Mucosa of stomach (tissue), 1 donor: Measurements from ENCODE around the gene PNPLA7.
A peak's percentile ranks its signal among the peaks of the same experiment; 100 is the strongest.
"Not testable (repeated sequence)": the region's sequence is repeated elsewhere in the genome, so short reads cannot be mapped to it uniquely, and the experiment has no call there.

Source experiments
- H3K27me3 ChIP-seq: one replicate; pipeline ENCODE4 v1.7.0; 2013; ENCODE audit warnings: mild to moderate bottlenecking, low read length; ENCODE audit not compliant: control insufficient read depth, insufficient read depth
- H3K36me3 ChIP-seq: one replicate; pipeline ENCODE4 v1.7.0; 2013; ENCODE audit warnings: low read length; ENCODE audit not compliant: control insufficient read depth, insufficient read depth
- H3K4me1 ChIP-seq: one replicate; pipeline ENCODE4 v1.7.0; 2013; ENCODE audit warnings: mild to moderate bottlenecking, low read length; ENCODE audit not compliant: control insufficient read depth, insufficient read depth
- H3K4me3 ChIP-seq: one replicate; pipeline ENCODE4 v1.7.0; 2013; ENCODE audit warnings: low read length
- H3K9ac ChIP-seq: one replicate; pipeline ENCODE4 v1.7.0; 2013; ENCODE audit warnings: mild to moderate bottlenecking, low read length, moderate library complexity
- H3K9me3 ChIP-seq: one replicate; pipeline ENCODE4 v1.7.0; 2013; ENCODE audit warnings: mild to moderate bottlenecking, low read length, moderate library complexity; ENCODE audit not compliant: control insufficient read depth
- donor health status: Pancreatic carcinoma.

Gene PNPLA7

DNA sequence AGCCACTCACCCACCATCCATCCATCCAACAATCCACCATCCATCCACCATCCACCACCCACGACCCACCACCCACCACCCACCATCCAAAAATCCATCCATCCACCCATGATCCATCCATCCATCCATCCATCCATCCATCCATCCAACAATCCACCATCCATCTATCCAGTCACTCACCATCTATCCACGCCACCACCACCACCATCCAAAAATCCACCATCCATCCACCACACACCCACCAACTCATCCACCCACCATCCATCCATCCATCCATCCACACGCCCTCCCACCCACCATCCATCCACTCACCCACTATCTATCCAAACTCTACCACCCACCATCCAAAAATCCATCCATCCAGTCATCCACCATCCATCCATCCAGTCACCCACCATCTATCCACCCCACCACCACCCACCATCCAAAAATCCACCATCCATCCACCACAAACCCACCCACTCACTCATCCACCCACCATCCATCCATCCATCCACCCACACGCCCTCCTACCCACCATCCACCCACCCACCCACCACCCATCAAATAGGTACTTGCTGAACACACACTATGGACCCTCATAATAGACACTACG lies 19.5 kb upstream of the PNPLA7 start:
- Histone ChIP-seq H3K27me3 (no peaks in the 10 kb centered on the region), H3K9me3 (no peaks in the 10 kb centered on the region), H3K9ac (no peak overlapping the region), H3K36me3 (no peaks in the 10 kb centered on the region), H3K4me3 (no peak overlapping the region), H3K4me1 (no peaks in the 10 kb centered on the region)

GRCh38 chr9:137568445-137568844 lies 18.2 kb upstream of the PNPLA7 start:
- H3K4me3 ChIP-seq, H3K9ac ChIP-seq, H3K27me3 ChIP-seq, H3K4me1 ChIP-seq, H3K36me3 ChIP-seq, H3K9me3 ChIP-seq: not testable (repeated sequence)

- Histone ChIP-seq H3K4me1 (no peaks in the 10 kb centered on the region), H3K4me3 (no peak overlapping the region), H3K9ac (no peak overlapping the region), H3K27me3 (no peaks in the 10 kb centered on the region), H3K9me3 (no peaks in the 10 kb centered on the region), H3K36me3 (no peaks in the 10 kb centered on the region)
Measured at GRCh38 chr9:137564817-137565411, 14.7 kb upstream of the PNPLA7 start.

- Histone ChIP-seq H3K4me1 (no peaks in the 10 kb centered on the region), H3K9ac (no peak overlapping the region), H3K27me3 (no peaks in the 10 kb centered on the region), H3K36me3 (no peaks in the 10 kb centered on the region), H3K4me3 (no peak overlapping the region), H3K9me3 (no peaks in the 10 kb centered on the region)
Measured at GRCh38 chr9:137564134-137564533, 13.9 kb upstream of the PNPLA7 start.

- Histone ChIP-seq H3K9me3 (no peaks in the 10 kb centered on the region), H3K4me1 (no peaks in the 10 kb centered on the region), H3K27me3 (no peaks in the 10 kb centered on the region), H3K4me3 (no peak overlapping the region), H3K36me3 (no peaks in the 10 kb centered on the region), H3K9ac (no peak overlapping the region)
Measured at GRCh38 chr9:137558127-137558526, 7.9 kb upstream of the PNPLA7 start.

DNA sequence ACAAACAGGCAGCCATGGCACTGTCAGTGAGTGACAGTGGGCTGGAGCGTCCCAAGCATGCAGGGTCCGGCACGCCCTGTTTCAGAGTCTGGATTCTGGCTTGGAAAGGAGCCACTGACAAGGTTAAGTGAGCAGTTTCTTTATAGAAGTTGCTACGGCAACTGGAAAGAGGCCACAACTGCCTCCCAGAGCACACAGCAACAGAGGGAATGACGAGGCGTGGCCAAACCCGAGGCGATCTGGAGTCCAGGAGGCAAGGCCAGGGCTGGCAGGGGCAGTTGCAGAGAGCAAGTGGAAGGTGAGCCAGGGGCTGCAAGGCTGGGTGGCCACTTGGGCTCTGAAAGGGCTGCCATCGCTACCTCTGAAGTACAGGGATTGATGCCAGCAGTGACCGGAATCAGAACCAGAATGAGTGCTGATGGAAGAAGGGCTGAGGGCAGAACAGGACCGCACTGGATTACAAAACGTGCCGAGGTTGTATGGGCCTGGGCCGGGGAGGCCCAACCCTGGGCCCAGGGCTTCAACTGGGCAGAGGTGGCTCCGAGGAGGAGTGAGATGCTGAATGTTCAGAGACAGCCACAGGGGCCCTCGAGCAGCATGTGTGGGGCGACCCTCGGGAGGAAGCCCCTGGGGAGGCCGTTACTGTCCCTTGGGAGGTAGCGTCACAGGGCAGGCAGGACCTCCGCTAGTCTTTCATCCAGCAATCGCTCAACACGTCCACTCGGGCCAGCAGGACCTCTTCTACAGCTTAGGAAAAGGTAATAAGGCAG lies 6.1 kb upstream of the PNPLA7 start:
- H3K9me3 ChIP-seq = no peaks in the 10 kb centered on the region
- H3K9ac ChIP-seq = no peak overlapping the region
- no peaks in the 10 kb centered on the region for H3K27me3 ChIP-seq
- peaks cover 6% of the 10 kb centered on the region for H3K4me1 ChIP-seq
- no peaks in the 10 kb centered on the region for H3K36me3 ChIP-seq
- no peak overlapping the region for H3K4me3 ChIP-seq

- no peak overlapping the region for H3K9ac ChIP-seq
- H3K9me3 ChIP-seq = no peaks in the 10 kb centered on the region
- H3K27me3 ChIP-seq = no peaks in the 10 kb centered on the region
- H3K4me1 ChIP-seq = peaks cover 8% of the 10 kb centered on the region
- no peak overlapping the region for H3K4me3 ChIP-seq
- no peaks in the 10 kb centered on the region for H3K36me3 ChIP-seq
Measured at GRCh38 chr9:137555179-137555578, 5.0 kb upstream of the PNPLA7 start.

- H3K36me3 ChIP-seq = no peaks in the 10 kb centered on the region
- H3K4me3 ChIP-seq = no peak overlapping the region
- H3K9ac ChIP-seq = no peak overlapping the region
- H3K27me3 ChIP-seq = no peaks in the 10 kb centered on the region
- H3K9me3 ChIP-seq = no peaks in the 10 kb centered on the region
- H3K4me1 ChIP-seq = peaks cover 13% of the 10 kb centered on the region
Measured at GRCh38 chr9:137554349-137554748, 4.1 kb upstream of the PNPLA7 start.

DNA sequence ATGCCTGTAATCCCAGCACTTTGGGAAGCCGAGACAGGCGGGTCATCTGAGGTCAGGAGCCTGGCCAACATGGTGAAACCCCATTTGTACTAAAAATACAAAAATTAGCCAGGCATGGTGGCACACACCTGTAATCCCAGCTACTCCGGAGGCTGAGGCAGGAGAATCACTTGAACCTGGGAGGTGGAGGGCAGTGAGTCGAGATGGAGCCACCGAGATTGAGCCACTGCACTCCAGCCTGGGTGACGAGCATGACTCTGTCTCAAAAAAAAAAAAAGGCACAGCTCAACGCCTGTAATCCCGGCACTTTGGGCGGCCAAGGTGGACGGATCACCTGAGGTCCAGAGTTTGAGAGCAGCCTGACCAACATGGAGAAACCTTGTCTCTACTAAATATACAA lies 3.5 kb upstream of the PNPLA7 start:
- H3K4me3 ChIP-seq, H3K9me3 ChIP-seq, H3K27me3 ChIP-seq, H3K36me3 ChIP-seq, H3K9ac ChIP-seq: not testable (repeated sequence)
- peaks cover 13% of the 10 kb centered on the region for H3K4me1 ChIP-seq

DNA sequence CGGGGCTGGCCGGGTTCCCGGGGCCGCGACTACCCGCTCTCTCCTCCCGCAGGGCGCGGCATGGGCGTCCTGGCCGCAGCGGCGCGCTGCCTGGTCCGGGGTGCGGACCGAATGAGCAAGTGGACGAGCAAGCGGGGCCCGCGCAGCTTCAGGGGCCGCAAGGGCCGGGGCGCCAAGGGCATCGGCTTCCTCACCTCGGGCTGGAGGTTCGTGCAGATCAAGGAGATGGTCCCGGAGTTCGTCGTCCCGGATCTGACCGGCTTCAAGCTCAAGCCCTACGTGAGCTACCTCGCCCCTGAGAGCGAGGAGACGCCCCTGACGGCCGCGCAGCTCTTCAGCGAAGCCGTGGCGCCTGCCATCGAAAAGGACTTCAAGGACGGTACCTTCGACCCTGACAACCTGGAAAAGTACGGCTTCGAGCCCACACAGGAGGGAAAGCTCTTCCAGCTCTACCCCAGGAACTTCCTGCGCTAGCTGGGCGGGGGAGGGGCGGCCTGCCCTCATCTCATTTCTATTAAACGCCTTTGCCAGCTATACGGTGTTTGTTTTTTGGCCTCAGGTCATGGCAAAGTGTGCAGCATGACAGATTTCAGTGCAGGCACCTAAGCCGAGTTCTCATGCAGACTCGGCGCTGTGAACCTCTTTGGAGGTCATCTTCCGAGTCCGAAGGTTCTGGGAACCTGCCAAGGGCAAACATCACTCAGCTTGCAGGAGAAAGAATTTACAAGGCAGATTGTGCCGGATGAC lies 2.0 kb upstream of the PNPLA7 start:
- H3K27me3 ChIP-seq = no peaks in the 10 kb centered on the region
- peak overlapping the region; percentile 58 for H3K9ac ChIP-seq
- no peaks in the 10 kb centered on the region for H3K9me3 ChIP-seq
- H3K36me3 ChIP-seq = no peaks in the 10 kb centered on the region
- H3K4me1 ChIP-seq = peaks cover 13% of the 10 kb centered on the region
- H3K4me3 ChIP-seq = peak overlapping the region; percentile 60

DNA sequence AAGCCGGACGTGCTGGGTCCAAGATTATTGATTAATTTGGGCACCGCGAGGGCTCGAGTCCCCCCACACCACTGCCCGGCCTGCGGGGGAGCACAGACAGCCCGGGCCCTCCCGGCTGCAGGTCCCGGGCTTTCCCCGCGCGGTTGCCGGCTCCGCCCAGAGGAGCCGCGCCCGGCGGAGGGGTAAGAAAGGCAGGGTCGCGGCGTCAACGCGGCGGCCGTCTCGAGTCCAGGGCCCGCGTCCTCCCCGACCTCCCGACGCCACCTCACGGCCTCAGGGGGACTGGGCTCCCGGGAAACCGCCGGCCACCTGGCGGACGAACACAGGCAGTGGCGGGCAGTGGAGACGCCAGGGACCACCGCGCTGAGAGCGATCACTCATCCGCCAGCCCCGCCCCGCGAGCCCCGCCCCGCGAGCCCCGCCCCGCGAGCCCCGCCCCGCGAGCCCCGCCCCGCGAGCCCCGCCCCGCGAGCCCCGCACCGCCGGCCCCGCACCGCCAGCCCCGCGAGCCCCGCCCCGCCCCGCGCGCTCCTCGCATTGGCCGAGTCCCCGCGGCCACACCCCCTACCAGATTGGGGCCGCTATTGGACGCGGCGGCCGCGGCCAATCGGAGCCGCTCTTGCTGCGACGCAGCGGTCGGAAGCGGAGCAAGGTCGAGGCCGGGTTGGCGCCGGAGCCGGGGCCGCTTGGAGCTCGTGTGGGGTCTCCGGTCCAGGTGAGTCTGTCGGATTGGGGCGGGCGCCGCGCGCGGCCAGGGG lies 1.2 kb upstream of the PNPLA7 start, which contains the start of gene MRPL41:
TSS of gene MRPL41 (plus strand) at position 616 of the 758 bp plus-strand sequence. CDS start 203 bp downstream, outside the sequence.
- no peaks in the 10 kb centered on the region for H3K27me3 ChIP-seq
- peak within 1 kb of the TSS; percentile 59 for H3K9ac ChIP-seq
- H3K4me3 ChIP-seq = peak within 1 kb of the TSS; percentile 60
- H3K9me3 ChIP-seq = no peaks in the 10 kb centered on the region
- peaks cover 13% of the 10 kb centered on the region for H3K4me1 ChIP-seq
- no peaks in the 10 kb centered on the region for H3K36me3 ChIP-seq
